Measurements from ENCODE around the gene CHST11.

DNA sequence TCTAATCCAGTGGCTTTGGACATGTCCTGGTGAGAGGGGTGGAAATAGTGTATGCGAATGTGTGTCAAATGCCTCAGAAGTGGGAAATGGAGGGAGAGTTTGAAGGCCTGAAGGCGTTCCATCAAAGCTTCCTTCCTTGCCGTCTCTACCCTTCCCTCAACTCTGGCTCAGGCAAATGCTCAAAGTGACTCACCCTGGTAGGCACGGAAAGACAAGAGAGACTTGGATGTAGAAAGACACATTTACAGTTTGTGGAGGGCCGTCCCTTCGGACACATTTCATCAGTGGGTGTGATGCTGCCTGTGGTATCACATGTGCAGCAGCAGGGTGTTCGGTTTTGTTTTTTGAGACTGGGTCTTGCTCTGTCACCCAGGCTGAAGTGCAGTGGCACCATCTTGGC is 36.7 kb downstream of the CHST11 start:
- TF ChIP-seq, protein P1, sequence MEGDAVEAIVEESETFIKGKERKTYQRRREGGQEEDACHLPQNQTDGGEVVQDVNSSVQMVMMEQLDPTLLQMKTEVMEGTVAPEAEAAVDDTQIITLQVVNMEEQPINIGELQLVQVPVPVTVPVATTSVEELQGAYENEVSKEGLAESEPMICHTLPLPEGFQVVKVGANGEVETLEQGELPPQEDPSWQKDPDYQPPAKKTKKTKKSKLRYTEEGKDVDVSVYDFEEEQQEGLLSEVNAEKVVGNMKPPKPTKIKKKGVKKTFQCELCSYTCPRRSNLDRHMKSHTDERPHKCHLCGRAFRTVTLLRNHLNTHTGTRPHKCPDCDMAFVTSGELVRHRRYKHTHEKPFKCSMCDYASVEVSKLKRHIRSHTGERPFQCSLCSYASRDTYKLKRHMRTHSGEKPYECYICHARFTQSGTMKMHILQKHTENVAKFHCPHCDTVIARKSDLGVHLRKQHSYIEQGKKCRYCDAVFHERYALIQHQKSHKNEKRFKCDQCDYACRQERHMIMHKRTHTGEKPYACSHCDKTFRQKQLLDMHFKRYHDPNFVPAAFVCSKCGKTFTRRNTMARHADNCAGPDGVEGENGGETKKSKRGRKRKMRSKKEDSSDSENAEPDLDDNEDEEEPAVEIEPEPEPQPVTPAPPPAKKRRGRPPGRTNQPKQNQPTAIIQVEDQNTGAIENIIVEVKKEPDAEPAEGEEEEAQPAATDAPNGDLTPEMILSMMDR (IDR thresholded peaks at IDR 0.05 in 8 of 11, conservative IDR thresholded peaks at IDR 0.05 in 3 of 11) = no peak
- TF ChIP-seq POLR2A (IDR thresholded peaks at IDR 0.05) = no peak

Measured in spleen (tissue), 7 donors.